ENCODE data around the gene MYO5B. TPM values are rescaled to one million over a fixed set of nuclear protein-coding genes. Genes with fewer than 3 reads are reported as not detected.

MYO5B gene
- total RNA-seq, 2 experiments from 2014 or later: not detected

- no peak overlapping the region for H3K4me3 Mint-ChIP-seq
Measured at GRCh38 chr18:50143886-50144285, 51.1 kb downstream of the MYO5B start.

GRCh38 chr18:50143294-50143693 lies 51.7 kb downstream of the MYO5B start:
- CTCF ChIA-PET: no interaction called here
- ATAC-seq (ENCODE audit: poor library complexity) (no peak), DNase-seq (no peak)
- intact Hi-C loops (cut with DNase I, micrococcal nuclease): no loop called here
- peaks cover 5 to 20% of the 10 kb centered on the region in 2 experiments for H3K27me3 ChIP-seq (ENCODE audit: control insufficient read depth in 1 of 2, insufficient read depth in 2 of 2, low read length in 2 of 2)
- no peaks in the 10 kb centered on the region for H3K4me1 ChIP-seq (ENCODE audit: insufficient read depth, low read length)
- no peaks in the 10 kb centered on the region for H3K9me3 Mint-ChIP-seq
- H3K36me3 ChIP-seq (ENCODE audit: insufficient read depth, low read length): no peaks in the 10 kb centered on the region
- H3K4me3 Mint-ChIP-seq: no peak overlapping the region
- H3K9me3 ChIP-seq (ENCODE audit: control insufficient read depth in 1 of 2, insufficient read depth in 1 of 2, low read length in 2 of 2): peaks cover 0 to 4% of the 10 kb centered on the region in 2 experiments
- H3K4me1 Mint-ChIP-seq (ENCODE audit: low read depth): no peaks in the 10 kb centered on the region
- POLR2A ChIA-PET: no interaction called here
- TF ChIP-seq, protein P1, sequence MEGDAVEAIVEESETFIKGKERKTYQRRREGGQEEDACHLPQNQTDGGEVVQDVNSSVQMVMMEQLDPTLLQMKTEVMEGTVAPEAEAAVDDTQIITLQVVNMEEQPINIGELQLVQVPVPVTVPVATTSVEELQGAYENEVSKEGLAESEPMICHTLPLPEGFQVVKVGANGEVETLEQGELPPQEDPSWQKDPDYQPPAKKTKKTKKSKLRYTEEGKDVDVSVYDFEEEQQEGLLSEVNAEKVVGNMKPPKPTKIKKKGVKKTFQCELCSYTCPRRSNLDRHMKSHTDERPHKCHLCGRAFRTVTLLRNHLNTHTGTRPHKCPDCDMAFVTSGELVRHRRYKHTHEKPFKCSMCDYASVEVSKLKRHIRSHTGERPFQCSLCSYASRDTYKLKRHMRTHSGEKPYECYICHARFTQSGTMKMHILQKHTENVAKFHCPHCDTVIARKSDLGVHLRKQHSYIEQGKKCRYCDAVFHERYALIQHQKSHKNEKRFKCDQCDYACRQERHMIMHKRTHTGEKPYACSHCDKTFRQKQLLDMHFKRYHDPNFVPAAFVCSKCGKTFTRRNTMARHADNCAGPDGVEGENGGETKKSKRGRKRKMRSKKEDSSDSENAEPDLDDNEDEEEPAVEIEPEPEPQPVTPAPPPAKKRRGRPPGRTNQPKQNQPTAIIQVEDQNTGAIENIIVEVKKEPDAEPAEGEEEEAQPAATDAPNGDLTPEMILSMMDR (IDR thresholded peaks at IDR 0.05): no peak
- no peak overlapping the region for H3K27ac ChIP-seq (ENCODE audit: low read depth in 1 of 2, low read length in 2 of 2)
- no peak overlapping the region for H3K27ac Mint-ChIP-seq
- no peaks in the 10 kb centered on the region for H3K36me3 Mint-ChIP-seq (ENCODE audit: low read depth)
- H3K27me3 Mint-ChIP-seq: peaks cover 75% of the 10 kb centered on the region
- no peak overlapping the region for H3K4me3 ChIP-seq (ENCODE audit: low read length)

More at GRCh38 chr18:50143886-50144285, 51.1 kb downstream of the MYO5B start:
- H3K9me3 ChIP-seq (ENCODE audit: control insufficient read depth in 1 of 2, insufficient read depth in 1 of 2, low read length in 2 of 2): no peaks in the 10 kb centered on the region
- H3K27ac Mint-ChIP-seq: no peak overlapping the region
- no peaks in the 10 kb centered on the region for H3K4me1 Mint-ChIP-seq (ENCODE audit: low read depth)
- DNase-seq (no peak), ATAC-seq (ENCODE audit: poor library complexity) (no peak)
- peaks cover 71% of the 10 kb centered on the region for H3K27me3 Mint-ChIP-seq
- TF ChIP-seq, protein P1 (IDR thresholded peaks at IDR 0.05): no peak
- H3K4me3 ChIP-seq (ENCODE audit: low read length): no peak overlapping the region
- H3K9me3 Mint-ChIP-seq: no peaks in the 10 kb centered on the region
- H3K4me1 ChIP-seq (ENCODE audit: insufficient read depth, low read length): no peaks in the 10 kb centered on the region
- POLR2A ChIA-PET: no interaction called here
- peaks cover 5 to 20% of the 10 kb centered on the region in 2 experiments for H3K27me3 ChIP-seq (ENCODE audit: control insufficient read depth in 1 of 2, insufficient read depth in 2 of 2, low read length in 2 of 2)
- CTCF ChIA-PET: no interaction called here
- intact Hi-C loops (cut with DNase I, micrococcal nuclease): no loop called here
- H3K36me3 ChIP-seq (ENCODE audit: insufficient read depth, low read length): no peaks in the 10 kb centered on the region
- no peaks in the 10 kb centered on the region for H3K36me3 Mint-ChIP-seq (ENCODE audit: low read depth)
- no peak overlapping the region for H3K27ac ChIP-seq (ENCODE audit: low read depth in 1 of 2, low read length in 2 of 2)

- peaks cover 0 to 4% of the 10 kb centered on the region in 2 experiments for H3K9me3 ChIP-seq (ENCODE audit: control insufficient read depth in 1 of 2, insufficient read depth in 1 of 2, low read length in 2 of 2)
- DNase-seq (no peak), ATAC-seq (ENCODE audit: poor library complexity) (no peak)
- peaks cover 5 to 20% of the 10 kb centered on the region in 2 experiments for H3K27me3 ChIP-seq (ENCODE audit: control insufficient read depth in 1 of 2, insufficient read depth in 2 of 2, low read length in 2 of 2)
- Mint-ChIP-seq H3K36me3 (ENCODE audit: low read depth) (no peaks in the 10 kb centered on the region), H3K27me3 (peaks cover 80% of the 10 kb centered on the region), H3K4me3 (no peak overlapping the region), H3K9me3 (peaks cover 2% of the 10 kb centered on the region), H3K27ac (no peak overlapping the region), H3K4me1 (ENCODE audit: low read depth) (no peaks in the 10 kb centered on the region)
- intact Hi-C loops (cut with DNase I, micrococcal nuclease): no loop called here
- TF ChIP-seq, protein P1 (IDR thresholded peaks at IDR 0.05): no peak
- no peak overlapping the region for H3K4me3 ChIP-seq (ENCODE audit: low read length)
- ChIA-PET CTCF (no interaction called here), POLR2A (no interaction called here)
- H3K27ac ChIP-seq (ENCODE audit: low read depth in 1 of 2, low read length in 2 of 2): no peak overlapping the region
- no peaks in the 10 kb centered on the region for H3K36me3 ChIP-seq (ENCODE audit: insufficient read depth, low read length)
- H3K4me1 ChIP-seq (ENCODE audit: insufficient read depth, low read length): no peaks in the 10 kb centered on the region
Measured at GRCh38 chr18:50142441-50143120, 52.4 kb downstream of the MYO5B start.
